Measurements from ENCODE around the gene COL21A1.
"Not testable (repeated sequence)": the region's sequence is repeated elsewhere in the genome, so short reads cannot be mapped to it uniquely, and the experiment has no call there.

The COL21A1 gene

GRCh38 chr6:56270812-56271441 is 23.5 kb upstream of the COL21A1 start:
- H3K4me1 Mint-ChIP-seq: no peaks in the 10 kb centered on the region
- H3K27me3 Mint-ChIP-seq (ENCODE audit: low read depth): no peaks in the 10 kb centered on the region
- no peaks in the 10 kb centered on the region for H3K36me3 Mint-ChIP-seq (ENCODE audit: low read depth)
- no peak overlapping the region for H3K4me3 Mint-ChIP-seq
- H3K9me3 Mint-ChIP-seq: peaks cover 56% of the 10 kb centered on the region
- TF ChIP-seq CTCF (IDR thresholded peaks at IDR 0.05; ENCODE audit: unreplicated experiment in 3 of 3): no peak
- H3K27ac Mint-ChIP-seq: no peak overlapping the region

DNA sequence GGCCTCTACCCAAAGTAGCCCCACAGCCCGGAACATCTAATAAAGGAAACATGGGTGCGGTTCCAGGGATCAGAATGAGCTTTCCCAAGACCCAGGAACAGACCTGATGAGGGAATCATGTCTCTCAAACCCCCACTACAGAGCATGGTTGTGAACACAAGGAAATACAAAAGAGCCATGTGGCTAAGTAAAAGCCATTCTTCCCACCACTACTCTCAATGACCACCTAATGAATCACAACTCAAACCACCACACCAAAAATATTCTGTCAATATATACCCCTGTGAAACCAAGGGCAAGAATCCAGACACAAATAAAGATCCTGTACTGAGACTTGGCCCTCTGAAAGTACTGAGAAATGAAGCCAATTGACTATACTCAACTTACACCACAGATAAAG is 20.9 kb upstream of the COL21A1 start:
- H3K4me1 Mint-ChIP-seq: peaks cover 16% of the 10 kb centered on the region
- peaks cover 41% of the 10 kb centered on the region for H3K9me3 Mint-ChIP-seq
- no peak for TF ChIP-seq CTCF (IDR thresholded peaks at IDR 0.05; ENCODE audit: unreplicated experiment in 3 of 3)
- no peaks in the 10 kb centered on the region for H3K27me3 Mint-ChIP-seq (ENCODE audit: low read depth)
- H3K27ac Mint-ChIP-seq: no peak overlapping the region
- no peak overlapping the region for H3K4me3 Mint-ChIP-seq
- H3K36me3 Mint-ChIP-seq (ENCODE audit: low read depth): no peaks in the 10 kb centered on the region

- Mint-ChIP-seq H3K27ac (no peak overlapping the region), H3K4me3 (no peak overlapping the region), H3K27me3 (ENCODE audit: low read depth) (no peaks in the 10 kb centered on the region), H3K9me3 (peaks cover 28% of the 10 kb centered on the region), H3K4me1 (peaks cover 34% of the 10 kb centered on the region), H3K36me3 (ENCODE audit: low read depth) (no peaks in the 10 kb centered on the region)
- TF ChIP-seq CTCF (IDR thresholded peaks at IDR 0.05; ENCODE audit: unreplicated experiment in 3 of 3): no peak
Observed at GRCh38 chr6:56266011-56266410, 18.6 kb upstream of the COL21A1 start.

DNA sequence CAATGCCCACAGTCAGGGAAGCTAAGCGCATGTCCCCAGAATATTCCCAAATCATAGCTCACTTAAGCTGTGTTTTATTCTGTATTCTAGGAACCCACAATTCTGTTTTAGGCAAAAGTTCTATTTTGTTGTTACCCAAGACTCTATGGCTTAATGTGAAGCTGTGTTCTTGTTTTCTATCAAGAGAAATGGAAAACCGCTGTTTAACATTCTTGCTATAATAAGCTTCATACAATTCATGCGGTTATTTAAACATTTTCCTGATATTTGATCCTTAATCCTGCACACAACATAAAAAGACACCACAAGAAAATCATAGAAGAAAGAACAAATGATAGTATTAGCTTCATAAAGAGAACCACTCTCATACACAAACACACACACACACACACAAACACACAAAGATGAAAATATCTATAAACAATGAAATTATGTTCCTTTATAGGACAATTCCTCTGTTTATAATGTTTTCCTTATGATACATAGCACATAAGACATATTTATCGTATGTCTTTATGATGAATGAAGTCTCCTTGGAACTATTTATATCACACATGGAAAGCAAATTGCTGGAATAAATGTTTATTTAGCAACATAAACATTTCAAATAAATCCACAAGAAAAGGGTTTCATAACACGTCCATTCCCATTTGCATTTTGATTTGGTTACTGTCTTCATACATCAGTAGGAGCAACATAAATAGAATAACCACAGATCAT is 16.4 kb upstream of the COL21A1 start:
- Mint-ChIP-seq H3K36me3 (ENCODE audit: low read depth) (no peaks in the 10 kb centered on the region), H3K4me3 (peak overlapping the region in 1 of 3 experiments; percentile 5), H3K27ac (peak overlapping the region; percentile 56 to 83 (median 78)), H3K9me3 (peaks cover 9% of the 10 kb centered on the region), H3K27me3 (ENCODE audit: low read depth) (no peaks in the 10 kb centered on the region), H3K4me1 (peaks cover 49% of the 10 kb centered on the region)
- TF ChIP-seq CTCF (IDR thresholded peaks at IDR 0.05; ENCODE audit: unreplicated experiment in 3 of 3): no peak

DNA sequence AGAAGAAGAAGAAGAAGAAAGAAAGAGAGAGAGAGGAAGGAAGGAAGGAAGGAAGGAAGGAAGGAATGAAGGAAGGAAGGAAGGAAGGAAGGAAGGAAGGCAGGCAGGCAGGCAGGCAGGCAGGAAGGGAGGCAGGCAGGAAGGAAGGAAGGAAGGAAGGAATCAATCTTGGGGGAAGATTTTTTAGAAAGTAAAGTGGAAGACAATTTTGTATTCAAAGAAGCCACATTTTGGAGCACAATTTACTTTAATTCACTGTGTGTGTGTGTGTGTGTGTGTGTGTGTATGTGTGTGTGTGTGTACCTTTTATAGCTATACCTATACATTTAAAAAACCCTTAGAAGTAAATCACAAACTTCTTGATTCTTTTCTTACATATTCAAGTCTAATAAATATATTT is 13.2 kb upstream of the COL21A1 start:
- H3K4me1 Mint-ChIP-seq: peaks cover 64% of the 10 kb centered on the region
- H3K9me3 Mint-ChIP-seq; H3K27me3 Mint-ChIP-seq (ENCODE audit: low read depth); H3K36me3 Mint-ChIP-seq (ENCODE audit: low read depth); H3K4me3 Mint-ChIP-seq: not testable (repeated sequence)
- peak overlapping the region in 2 of 3 experiments; percentile 19 to 54 for H3K27ac Mint-ChIP-seq

- Mint-ChIP-seq H3K9me3 (no peaks in the 10 kb centered on the region), H3K4me1 (peaks cover 65% of the 10 kb centered on the region), H3K4me3 (peak overlapping the region in 1 of 3 experiments; percentile 1), H3K36me3 (ENCODE audit: low read depth) (no peaks in the 10 kb centered on the region), H3K27ac (peak overlapping the region; percentile 83 to 87 (median 87)), H3K27me3 (ENCODE audit: low read depth) (no peaks in the 10 kb centered on the region)
- no peak for TF ChIP-seq CTCF (IDR thresholded peaks at IDR 0.05; ENCODE audit: unreplicated experiment in 3 of 3)
Observed at GRCh38 chr6:56259234-56260077, 12.1 kb upstream of the COL21A1 start.

All from nephron (organoid).